H1 (cell line): Measurements from ENCODE around the gene LPCAT3. TPM values are rescaled to one million over a fixed set of nuclear protein-coding genes. Genes with fewer than 3 reads are reported as not detected.
A peak's percentile ranks its signal among the peaks of the same experiment; 100 is the strongest.

Experiments used
- EZH2 ChIP-seq: fragments of 200-600 bp; sonication (generic); IDR thresholded peaks from 2 replicates; pipeline ENCODE4 v1.7.1; 2012; ENCODE audit warnings: low read depth, mild to moderate bottlenecking, moderate library complexity, low read length, inconsistent platforms; ENCODE audit not compliant: severe bottlenecking
- PHF8 ChIP-seq: fragments of 200-600 bp; sonication (generic); conservative IDR thresholded peaks from 2 replicates; pipeline ENCODE4 v1.7.1; 2012; ENCODE audit warnings: low read depth, mild to moderate bottlenecking, inconsistent platforms, low read length, moderate library complexity
- POLR2A ChIP-seq, 2 experiments: IDR thresholded peaks; 1 replicate in 1 of 2; 2 replicates in 1 of 2; pipeline ENCODE4 v1.6.1; 2011; ENCODE audit warnings: low read depth in 2 of 2, low read length in 2 of 2, mild to moderate bottlenecking in 2 of 2; ENCODE audit errors: control extremely low read depth in 1 of 2
- POLR2AphosphoS5 ChIP-seq: IDR thresholded peaks from 2 replicates; pipeline ENCODE4 v1.6.1; 2011; ENCODE audit warnings: low read depth, low read length
- SP1 ChIP-seq: IDR thresholded peaks from 2 replicates; pipeline ENCODE4 v1.6.1; 2011; ENCODE audit warnings: low read depth, low read length
- SP4 ChIP-seq: IDR thresholded peaks from 2 replicates; pipeline ENCODE4 v1.6.1; 2012; ENCODE audit warnings: low read length, inconsistent platforms
- TEAD4 ChIP-seq: IDR thresholded peaks from 2 replicates; pipeline ENCODE4 v1.6.1; 2012; ENCODE audit warnings: low read depth, low read length, inconsistent platforms, mixed read lengths
- YY1 ChIP-seq: IDR thresholded peaks from 2 replicates; pipeline ENCODE4 v1.6.1; 2011; ENCODE audit warnings: low read depth, mild to moderate bottlenecking, low read length
- polyA plus RNA-seq, 7 experiments: library from polyadenylated mRNA; depleted of rRNA in 3 of 7; stranded (reverse) in 5 of 7; unstranded in 2 of 7; fragments of >200 nt in 5 of 7; fragments of 200-250 nt in 2 of 7; gene quantifications; 1 replicate in 5 of 7; 2 replicates in 1 of 7; 4 replicates in 1 of 7; pipeline versions ENCODE4 v1.2.1 to v1.2.3, GENCODE V29; 2011 to 2013; ENCODE audit warnings: missing spikeins in 2 of 7, mixed read lengths in 2 of 7
- total RNA-seq: library from RNA; stranded (reverse); fragmentation: NEBNext Ultra II Directional; extraction: Animal tissue kit (Norgen Biotek cat#: 25700); gene quantifications from 2 replicates; pipeline ENCODE4 v1.2.1, GENCODE V29; 2021
- TF ChIP-seq, protein P1 (sequence below): fragments of 300-600 bp; sonication (generic); IDR thresholded peaks from 2 replicates; pipeline ENCODE4 v1.7.1; 2012; ENCODE audit warnings: low read length, moderate library complexity, mild to moderate bottlenecking, inconsistent platforms; ENCODE audit not compliant: insufficient replicate concordance
- TF ChIP-seq, protein P2 (sequence below): IDR thresholded peaks from 2 replicates; pipeline ENCODE4 v1.6.1; 2012; ENCODE audit warnings: low read length, inconsistent platforms

The LPCAT3 gene
- total and polyA plus RNA-seq, 2 of the 8 experiments (the other 6 are each of a cell fraction or from before 2014, with no cell fraction given), result 55.8 to 70.4 TPM

DNA sequence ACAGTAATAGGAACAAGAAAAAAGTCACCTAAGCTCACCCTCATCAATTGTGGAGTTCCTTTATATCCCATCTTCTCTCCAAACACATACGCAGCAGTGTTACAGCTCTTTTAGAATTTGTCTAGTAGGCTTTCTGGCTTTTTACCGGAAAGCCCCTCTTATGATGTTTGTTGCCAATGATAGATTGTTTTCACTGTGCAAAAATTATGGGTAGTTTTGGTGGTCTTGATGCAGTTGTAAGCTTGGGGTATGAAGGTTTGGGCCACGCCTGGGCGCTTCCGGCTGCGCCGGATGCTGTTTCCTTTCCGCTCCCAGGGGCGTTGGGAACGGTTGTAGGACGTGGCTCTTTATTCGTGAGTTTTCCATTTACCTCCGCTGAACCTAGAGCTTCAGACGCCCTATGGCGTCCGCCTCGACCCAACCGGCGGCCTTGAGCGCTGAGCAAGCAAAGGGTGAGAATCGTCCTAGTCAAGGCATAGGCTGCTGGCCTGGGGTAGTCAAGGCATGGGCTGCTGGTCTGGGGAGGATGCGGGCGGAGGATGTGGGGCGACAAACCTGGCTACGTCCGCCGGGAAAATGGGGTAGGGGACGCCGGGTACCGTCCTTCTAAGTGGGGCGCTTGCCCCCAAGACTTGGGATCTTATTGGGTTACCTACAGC is 74.4 kb downstream of the LPCAT3 start, which contains the start of the genes C12orf57 and RNU7-1 (continued):
- TF ChIP-seq, protein P1, sequence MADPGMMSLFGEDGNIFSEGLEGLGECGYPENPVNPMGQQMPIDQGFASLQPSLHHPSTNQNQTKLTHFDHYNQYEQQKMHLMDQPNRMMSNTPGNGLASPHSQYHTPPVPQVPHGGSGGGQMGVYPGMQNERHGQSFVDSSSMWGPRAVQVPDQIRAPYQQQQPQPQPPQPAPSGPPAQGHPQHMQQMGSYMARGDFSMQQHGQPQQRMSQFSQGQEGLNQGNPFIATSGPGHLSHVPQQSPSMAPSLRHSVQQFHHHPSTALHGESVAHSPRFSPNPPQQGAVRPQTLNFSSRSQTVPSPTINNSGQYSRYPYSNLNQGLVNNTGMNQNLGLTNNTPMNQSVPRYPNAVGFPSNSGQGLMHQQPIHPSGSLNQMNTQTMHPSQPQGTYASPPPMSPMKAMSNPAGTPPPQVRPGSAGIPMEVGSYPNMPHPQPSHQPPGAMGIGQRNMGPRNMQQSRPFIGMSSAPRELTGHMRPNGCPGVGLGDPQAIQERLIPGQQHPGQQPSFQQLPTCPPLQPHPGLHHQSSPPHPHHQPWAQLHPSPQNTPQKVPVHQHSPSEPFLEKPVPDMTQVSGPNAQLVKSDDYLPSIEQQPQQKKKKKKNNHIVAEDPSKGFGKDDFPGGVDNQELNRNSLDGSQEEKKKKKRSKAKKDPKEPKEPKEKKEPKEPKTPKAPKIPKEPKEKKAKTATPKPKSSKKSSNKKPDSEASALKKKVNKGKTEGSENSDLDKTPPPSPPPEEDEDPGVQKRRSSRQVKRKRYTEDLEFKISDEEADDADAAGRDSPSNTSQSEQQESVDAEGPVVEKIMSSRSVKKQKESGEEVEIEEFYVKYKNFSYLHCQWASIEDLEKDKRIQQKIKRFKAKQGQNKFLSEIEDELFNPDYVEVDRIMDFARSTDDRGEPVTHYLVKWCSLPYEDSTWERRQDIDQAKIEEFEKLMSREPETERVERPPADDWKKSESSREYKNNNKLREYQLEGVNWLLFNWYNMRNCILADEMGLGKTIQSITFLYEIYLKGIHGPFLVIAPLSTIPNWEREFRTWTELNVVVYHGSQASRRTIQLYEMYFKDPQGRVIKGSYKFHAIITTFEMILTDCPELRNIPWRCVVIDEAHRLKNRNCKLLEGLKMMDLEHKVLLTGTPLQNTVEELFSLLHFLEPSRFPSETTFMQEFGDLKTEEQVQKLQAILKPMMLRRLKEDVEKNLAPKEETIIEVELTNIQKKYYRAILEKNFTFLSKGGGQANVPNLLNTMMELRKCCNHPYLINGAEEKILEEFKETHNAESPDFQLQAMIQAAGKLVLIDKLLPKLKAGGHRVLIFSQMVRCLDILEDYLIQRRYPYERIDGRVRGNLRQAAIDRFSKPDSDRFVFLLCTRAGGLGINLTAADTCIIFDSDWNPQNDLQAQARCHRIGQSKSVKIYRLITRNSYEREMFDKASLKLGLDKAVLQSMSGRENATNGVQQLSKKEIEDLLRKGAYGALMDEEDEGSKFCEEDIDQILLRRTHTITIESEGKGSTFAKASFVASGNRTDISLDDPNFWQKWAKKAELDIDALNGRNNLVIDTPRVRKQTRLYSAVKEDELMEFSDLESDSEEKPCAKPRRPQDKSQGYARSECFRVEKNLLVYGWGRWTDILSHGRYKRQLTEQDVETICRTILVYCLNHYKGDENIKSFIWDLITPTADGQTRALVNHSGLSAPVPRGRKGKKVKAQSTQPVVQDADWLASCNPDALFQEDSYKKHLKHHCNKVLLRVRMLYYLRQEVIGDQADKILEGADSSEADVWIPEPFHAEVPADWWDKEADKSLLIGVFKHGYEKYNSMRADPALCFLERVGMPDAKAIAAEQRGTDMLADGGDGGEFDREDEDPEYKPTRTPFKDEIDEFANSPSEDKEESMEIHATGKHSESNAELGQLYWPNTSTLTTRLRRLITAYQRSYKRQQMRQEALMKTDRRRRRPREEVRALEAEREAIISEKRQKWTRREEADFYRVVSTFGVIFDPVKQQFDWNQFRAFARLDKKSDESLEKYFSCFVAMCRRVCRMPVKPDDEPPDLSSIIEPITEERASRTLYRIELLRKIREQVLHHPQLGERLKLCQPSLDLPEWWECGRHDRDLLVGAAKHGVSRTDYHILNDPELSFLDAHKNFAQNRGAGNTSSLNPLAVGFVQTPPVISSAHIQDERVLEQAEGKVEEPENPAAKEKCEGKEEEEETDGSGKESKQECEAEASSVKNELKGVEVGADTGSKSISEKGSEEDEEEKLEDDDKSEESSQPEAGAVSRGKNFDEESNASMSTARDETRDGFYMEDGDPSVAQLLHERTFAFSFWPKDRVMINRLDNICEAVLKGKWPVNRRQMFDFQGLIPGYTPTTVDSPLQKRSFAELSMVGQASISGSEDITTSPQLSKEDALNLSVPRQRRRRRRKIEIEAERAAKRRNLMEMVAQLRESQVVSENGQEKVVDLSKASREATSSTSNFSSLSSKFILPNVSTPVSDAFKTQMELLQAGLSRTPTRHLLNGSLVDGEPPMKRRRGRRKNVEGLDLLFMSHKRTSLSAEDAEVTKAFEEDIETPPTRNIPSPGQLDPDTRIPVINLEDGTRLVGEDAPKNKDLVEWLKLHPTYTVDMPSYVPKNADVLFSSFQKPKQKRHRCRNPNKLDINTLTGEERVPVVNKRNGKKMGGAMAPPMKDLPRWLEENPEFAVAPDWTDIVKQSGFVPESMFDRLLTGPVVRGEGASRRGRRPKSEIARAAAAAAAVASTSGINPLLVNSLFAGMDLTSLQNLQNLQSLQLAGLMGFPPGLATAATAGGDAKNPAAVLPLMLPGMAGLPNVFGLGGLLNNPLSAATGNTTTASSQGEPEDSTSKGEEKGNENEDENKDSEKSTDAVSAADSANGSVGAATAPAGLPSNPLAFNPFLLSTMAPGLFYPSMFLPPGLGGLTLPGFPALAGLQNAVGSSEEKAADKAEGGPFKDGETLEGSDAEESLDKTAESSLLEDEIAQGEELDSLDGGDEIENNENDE, result peak; percentile 70
- no peak; the same call in 1 of the 2 replicates for TF ChIP-seq PHF8
- peak; percentile 62 for TF ChIP-seq YY1
- TF ChIP-seq, protein P2, sequence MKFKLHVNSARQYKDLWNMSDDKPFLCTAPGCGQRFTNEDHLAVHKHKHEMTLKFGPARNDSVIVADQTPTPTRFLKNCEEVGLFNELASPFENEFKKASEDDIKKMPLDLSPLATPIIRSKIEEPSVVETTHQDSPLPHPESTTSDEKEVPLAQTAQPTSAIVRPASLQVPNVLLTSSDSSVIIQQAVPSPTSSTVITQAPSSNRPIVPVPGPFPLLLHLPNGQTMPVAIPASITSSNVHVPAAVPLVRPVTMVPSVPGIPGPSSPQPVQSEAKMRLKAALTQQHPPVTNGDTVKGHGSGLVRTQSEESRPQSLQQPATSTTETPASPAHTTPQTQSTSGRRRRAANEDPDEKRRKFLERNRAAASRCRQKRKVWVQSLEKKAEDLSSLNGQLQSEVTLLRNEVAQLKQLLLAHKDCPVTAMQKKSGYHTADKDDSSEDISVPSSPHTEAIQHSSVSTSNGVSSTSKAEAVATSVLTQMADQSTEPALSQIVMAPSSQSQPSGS, result peak; percentile 99
- TF ChIP-seq EZH2, result no peak
- TF ChIP-seq SP1, result peak; percentile 89
- TF ChIP-seq SP4, result peak; percentile 94; the same call in 1 of the 2 replicates
- TF ChIP-seq POLR2A (IDR thresholded peaks at IDR 0.05; ENCODE audit: control extremely low read depth in 1 of 2, low read depth in 2 of 2, low read length in 2 of 2), result peak in 1 of 2 experiments; percentile 100; a peak in 2 of 3 replicates
- TF ChIP-seq POLR2AphosphoS5, result peak; percentile 92
- TF ChIP-seq TEAD4, result no peak
